ENCODE results near the gene ZNF57.

- no peak for TF ChIP-seq CTCF (IDR thresholded peaks at IDR 0.05; ENCODE audit: insufficient read depth, low read length, poor library complexity, severe bottlenecking)
- no peak for TF ChIP-seq EZH2phosphoT487 (conservative IDR thresholded peaks at IDR 0.05; ENCODE audit: low read length)
Measured at GRCh38 chr19:2957160-2957559, 56.4 kb downstream of the ZNF57 start.

Measured in SU-DHL-6 (cell line).